ENCODE results near the gene EPHB2. TPM values are rescaled to one million over a fixed set of nuclear protein-coding genes. Genes with fewer than 3 reads are reported as not detected.

Gene EPHB2
- total and polyA plus RNA-seq, 2 donors (not counting 3 experiments of a cell fraction or from before 2014, with no cell fraction given), result 50.8 to 69.1 TPM

GRCh38 chr1:22908880-22909426 lies 198.3 kb downstream of the EPHB2 start:
- H2AFZ ChIP-seq (ENCODE audit: low read depth, low read length), result no peak overlapping the region
- no peak for TF ChIP-seq POLR2AphosphoS5 (IDR thresholded peaks at IDR 0.05; ENCODE audit: insufficient read depth, low read depth, low read length)
- TF ChIP-seq POLR2A (IDR thresholded peaks at IDR 0.05; ENCODE audit: low read depth, low read length), result no peak
- no peak for TF ChIP-seq EZH2 (IDR thresholded peaks at IDR 0.05; ENCODE audit: borderline replicate concordance, low read depth, low read length, severe bottlenecking)
- TF ChIP-seq FOS (IDR thresholded peaks at IDR 0.05; ENCODE audit: borderline replicate concordance, insufficient read depth, low read length), result no peak
- H3K4me1 ChIP-seq (ENCODE audit: control insufficient read depth, extremely low read depth, insufficient read depth, low read length), result no peaks in the 10 kb centered on the region
- no peak overlapping the region for H3K4me2 ChIP-seq (ENCODE audit: insufficient read depth, low read length)
- dilution Hi-C loops (cut with MboI; ENCODE audit: extremely low pct_ligation_motif_present, low sequenced_read_pairs) (no loop called here), intact Hi-C loops (cut with micrococcal nuclease) (no loop called here)
- H3K4me3 ChIP-seq (replicated peaks in 1 of 3; ENCODE audit: insufficient read depth in 1 of 3, low read depth in 1 of 3, low read length in 3 of 3), result no peak overlapping the region
- H3K36me3 ChIP-seq (ENCODE audit: control insufficient read depth in 2 of 2, extremely low read depth in 1 of 2, insufficient read depth in 2 of 2, low read length in 2 of 2), result peaks cover 3 to 28% of the 10 kb centered on the region in 2 experiments
- no peaks in the 10 kb centered on the region for H3K9me3 ChIP-seq (replicated peaks; ENCODE audit: control insufficient read depth, insufficient read depth, low read length)
- BruUV-seq (replicated peaks), result no TSS peak
- no peaks in the 10 kb centered on the region for H4K20me1 ChIP-seq (replicated peaks; ENCODE audit: control insufficient read depth, extremely low read depth, insufficient read depth, low read length)
- no peaks in the 10 kb centered on the region for H3K9me1 ChIP-seq (replicated peaks; ENCODE audit: control insufficient read depth, extremely low read depth, insufficient read depth, low read length)
- no peaks in the 10 kb centered on the region for H3K27me3 ChIP-seq (ENCODE audit: control insufficient read depth in 2 of 2, insufficient read depth in 2 of 2, low read length in 2 of 2)
- POLR2A ChIA-PET, result no interaction called here
- no peak overlapping the region for H3K27ac ChIP-seq (ENCODE audit: insufficient read depth, low read depth, low read length)
- FAIRE-seq (no peak), DNase-seq (ENCODE audit: low read depth, low spot score) (no peak)
- H3K79me2 ChIP-seq (ENCODE audit: control insufficient read depth, insufficient read depth, low read length), result no peaks in the 10 kb centered on the region
- CTCF ChIA-PET, result interaction anchor here (1.7 kb wide), 1 partner anchor 204 kb away, joined by 4 read pairs; no protein-coding TSS in a partner anchor
- no peak overlapping the region for H3K9ac ChIP-seq (replicated peaks; ENCODE audit: extremely low read depth, insufficient read depth, low read length)

GRCh38 chr1:22910286-22910685 lies 199.6 kb downstream of the EPHB2 start:
- no peak overlapping the region for H3K9ac ChIP-seq (replicated peaks; ENCODE audit: extremely low read depth, insufficient read depth, low read length)
- H3K79me2 ChIP-seq (ENCODE audit: control insufficient read depth, insufficient read depth, low read length), result no peaks in the 10 kb centered on the region
- H4K20me1 ChIP-seq (replicated peaks; ENCODE audit: control insufficient read depth, extremely low read depth, insufficient read depth, low read length), result no peaks in the 10 kb centered on the region
- no peaks in the 10 kb centered on the region for H3K9me3 ChIP-seq (replicated peaks; ENCODE audit: control insufficient read depth, insufficient read depth, low read length)
- H3K27me3 ChIP-seq (ENCODE audit: control insufficient read depth in 2 of 2, insufficient read depth in 2 of 2, low read length in 2 of 2), result no peaks in the 10 kb centered on the region
- no TSS peak for BruUV-seq (replicated peaks)
- intact Hi-C loops (cut with micrococcal nuclease) (no loop called here), dilution Hi-C loops (cut with MboI; ENCODE audit: extremely low pct_ligation_motif_present, low sequenced_read_pairs) (no loop called here)
- no peak overlapping the region for H3K27ac ChIP-seq (ENCODE audit: insufficient read depth, low read depth, low read length)
- H3K4me2 ChIP-seq (ENCODE audit: insufficient read depth, low read length), result no peak overlapping the region
- no peak overlapping the region for H2AFZ ChIP-seq (ENCODE audit: low read depth, low read length)
- ChIA-PET POLR2A (no interaction called here), CTCF (interaction anchor here (0.9 to 1.0 kb wide), 2 partner anchors 9 to 235 kb away, joined by 3 read pairs; no protein-coding TSS in a partner anchor)
- FAIRE-seq (no peak), DNase-seq (ENCODE audit: low read depth, low spot score) (no peak)
- TF ChIP-seq JUN (IDR thresholded peaks at IDR 0.05; ENCODE audit: borderline replicate concordance, insufficient read depth, insufficient read length, low read depth), result no peak
- no peak for TF ChIP-seq CTCF (IDR thresholded peaks at IDR 0.05; ENCODE audit: extremely low read depth in 1 of 2, insufficient read depth in 1 of 2, low read depth in 1 of 2, low read length in 2 of 2)
- no peak for TF ChIP-seq GATA2 (IDR thresholded peaks at IDR 0.05; ENCODE audit: insufficient read depth, insufficient read length, low read depth, low read length)
- TF ChIP-seq EZH2 (IDR thresholded peaks at IDR 0.05; ENCODE audit: borderline replicate concordance, low read depth, low read length, severe bottlenecking), result no peak
- no peak for TF ChIP-seq FOS (IDR thresholded peaks at IDR 0.05; ENCODE audit: borderline replicate concordance, insufficient read depth, low read length)
- no peak for TF ChIP-seq MYC (IDR thresholded peaks at IDR 0.05; ENCODE audit: low read depth, low read length)
- TF ChIP-seq MAX (IDR thresholded peaks at IDR 0.05; ENCODE audit: insufficient read depth, insufficient read length), result no peak
- TF ChIP-seq POLR2A (IDR thresholded peaks at IDR 0.05; ENCODE audit: low read depth, low read length), result no peak
- no peak for TF ChIP-seq POLR2AphosphoS5 (IDR thresholded peaks at IDR 0.05; ENCODE audit: insufficient read depth, low read depth, low read length)
- H3K4me3 ChIP-seq (replicated peaks in 1 of 3; ENCODE audit: insufficient read depth in 1 of 3, low read depth in 1 of 3, low read length in 3 of 3), result no peak overlapping the region
- H3K4me1 ChIP-seq (ENCODE audit: control insufficient read depth, extremely low read depth, insufficient read depth, low read length), result no peaks in the 10 kb centered on the region
- H3K9me1 ChIP-seq (replicated peaks; ENCODE audit: control insufficient read depth, extremely low read depth, insufficient read depth, low read length), result no peaks in the 10 kb centered on the region
- H3K36me3 ChIP-seq (ENCODE audit: control insufficient read depth in 2 of 2, extremely low read depth in 1 of 2, insufficient read depth in 2 of 2, low read length in 2 of 2), result peaks cover 3 to 28% of the 10 kb centered on the region in 2 experiments
